Measurements from ENCODE around the gene TNS1.
"Not testable (repeated sequence)": the region's sequence is repeated elsewhere in the genome, so short reads cannot be mapped to it uniquely, and the experiment has no call there.

The TNS1 gene

GRCh38 chr2:217797165-217797564 is 205.6 kb downstream of the TNS1 start:
- DNase-seq = no peak
- no peak for ATAC-seq

- ATAC-seq (no peak), DNase-seq (no peak)
Measured at GRCh38 chr2:217795706-217796465, 206.9 kb downstream of the TNS1 start.

DNA sequence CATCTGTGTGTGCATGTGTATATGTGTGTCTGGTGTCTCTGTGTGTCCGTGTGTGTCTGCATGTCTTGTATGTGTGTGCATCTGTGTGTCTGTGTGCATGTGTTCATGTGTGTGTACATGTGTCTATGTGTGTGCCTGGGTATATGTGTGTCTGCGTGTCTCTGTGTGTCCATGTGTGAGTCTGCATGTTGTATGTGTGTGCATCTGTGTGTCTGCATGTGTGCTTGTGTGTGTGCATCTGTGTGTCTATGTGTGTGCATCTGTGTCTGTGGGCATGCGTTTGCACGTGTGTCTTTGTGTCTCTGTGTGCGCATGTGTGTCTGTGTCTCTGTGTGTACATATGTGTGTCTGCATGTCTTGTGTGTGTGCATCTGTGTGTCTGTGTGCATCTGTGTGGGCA is 207.7 kb downstream of the TNS1 start:
- no peak for DNase-seq

GRCh38 chr2:217794133-217794986 is 208.4 kb downstream of the TNS1 start:
- DNase-seq = no peak
- ATAC-seq = no peak

More for the DNA sequence above, 207.7 kb downstream of the TNS1 start:
- no peak for ATAC-seq

GRCh38 chr2:217793566-217794132 is 209.1 kb downstream of the TNS1 start:
- ATAC-seq (no peak), DNase-seq (no peak)

GRCh38 chr2:217792626-217793527 is 209.9 kb downstream of the TNS1 start:
- ATAC-seq (no peak), DNase-seq (no peak)

DNA sequence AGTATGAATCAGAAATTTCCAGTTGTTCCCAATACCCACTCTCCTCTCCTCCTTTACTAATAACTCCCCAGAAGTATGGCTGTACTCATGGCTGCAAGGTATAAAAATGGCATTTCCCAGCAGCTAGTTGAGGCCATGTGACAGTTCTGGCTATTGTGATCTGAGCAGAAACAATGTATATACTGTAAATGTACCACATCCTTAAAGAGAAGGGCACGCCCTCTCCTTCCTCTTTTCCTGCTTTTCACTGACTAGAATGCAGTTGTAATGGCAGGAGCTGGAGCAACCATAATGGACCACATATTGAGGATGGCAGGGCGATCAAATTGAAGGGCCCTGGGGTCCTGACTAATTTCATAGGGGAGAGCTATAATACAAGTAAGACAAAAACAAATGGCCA is 211.2 kb downstream of the TNS1 start:
- ATAC-seq = no peak
- no peak for DNase-seq

DNA sequence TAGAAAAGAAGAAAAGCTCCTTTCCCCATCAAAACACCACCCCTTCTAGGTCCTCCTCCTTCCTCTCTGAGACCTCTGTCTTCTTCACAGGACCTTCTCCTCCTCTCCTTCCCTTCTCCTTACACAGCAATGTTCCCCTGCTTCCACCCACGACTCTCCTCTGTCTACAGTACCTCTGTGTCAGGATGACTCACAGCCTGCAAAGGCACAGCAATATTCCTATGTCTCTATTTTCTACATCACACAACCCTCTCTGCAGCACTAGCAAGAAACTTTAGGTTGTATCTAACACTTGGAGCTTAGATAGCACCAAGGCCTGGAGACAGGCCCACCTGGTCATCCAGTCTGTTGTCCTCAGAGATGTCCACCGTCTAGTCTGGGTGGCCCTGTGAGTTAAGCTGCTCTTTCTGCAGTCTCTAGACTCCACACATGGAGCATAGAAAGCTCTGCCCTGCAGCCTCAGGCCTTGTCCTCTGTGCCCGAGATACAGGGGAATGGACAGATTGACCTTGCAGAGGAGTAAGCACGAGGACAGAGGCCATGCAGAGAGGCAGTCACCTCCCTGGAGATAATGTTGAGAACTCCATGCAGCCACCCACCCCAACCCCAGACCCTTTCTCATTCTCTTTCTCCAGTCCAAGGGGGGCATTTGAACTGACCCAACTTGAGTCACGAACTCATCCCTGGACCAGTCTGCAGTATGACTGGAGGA is 212.0 kb downstream of the TNS1 start:
- no peak for DNase-seq
- no peak for ATAC-seq

DNA sequence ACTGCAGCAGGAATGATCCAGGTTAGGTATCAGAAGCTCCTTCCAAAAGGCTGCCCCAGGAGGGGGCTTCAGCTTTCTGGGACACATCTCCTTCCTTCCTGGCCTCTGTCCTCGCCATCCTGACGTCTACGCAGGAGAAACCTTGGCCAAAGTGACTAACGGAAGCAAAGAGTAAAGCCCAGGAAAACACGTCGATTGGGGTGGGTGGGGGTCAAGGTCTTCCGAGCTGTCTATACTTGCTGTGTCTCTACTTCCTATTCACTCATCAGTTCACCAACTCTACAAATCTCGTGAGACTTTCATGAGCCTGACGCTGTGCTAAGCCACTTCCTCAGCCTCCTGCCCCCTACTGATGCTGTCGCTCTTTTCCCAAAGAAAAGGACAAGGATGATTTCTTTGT is 212.6 kb downstream of the TNS1 start:
- ATAC-seq = peak; percentile 53
- DNase-seq = no peak

DNA sequence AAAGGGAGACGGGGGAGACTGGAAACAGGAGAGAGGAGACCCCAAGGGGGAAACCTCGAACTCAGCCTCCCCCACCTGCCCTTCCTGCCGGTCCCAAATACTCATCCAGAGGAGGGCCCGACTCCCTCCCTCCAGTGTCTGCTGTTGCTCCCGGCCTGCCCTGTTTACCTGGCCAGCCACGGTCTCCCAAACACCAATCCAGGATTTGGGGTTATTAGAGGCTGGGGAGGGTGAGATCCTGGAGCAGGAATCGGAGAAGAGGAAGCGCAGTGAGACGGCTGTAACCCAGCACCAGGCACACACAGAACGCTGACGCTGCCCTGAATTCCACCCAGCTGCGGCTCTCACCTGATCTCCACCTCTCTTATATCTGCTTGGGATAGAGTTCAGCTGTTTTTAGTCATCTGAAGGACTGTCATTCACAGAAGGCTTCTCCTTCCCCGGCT is 213.0 kb downstream of the TNS1 start:
- ATAC-seq = no peak
- DNase-seq = no peak

GRCh38 chr2:217789003-217789735 is 213.6 kb downstream of the TNS1 start:
- DNase-seq (peak; percentile 84), ATAC-seq (peak; percentile 30)

- DNase-seq (no peak), ATAC-seq (no peak)
Measured at GRCh38 chr2:217788669-217789002, 214.2 kb downstream of the TNS1 start.

DNA sequence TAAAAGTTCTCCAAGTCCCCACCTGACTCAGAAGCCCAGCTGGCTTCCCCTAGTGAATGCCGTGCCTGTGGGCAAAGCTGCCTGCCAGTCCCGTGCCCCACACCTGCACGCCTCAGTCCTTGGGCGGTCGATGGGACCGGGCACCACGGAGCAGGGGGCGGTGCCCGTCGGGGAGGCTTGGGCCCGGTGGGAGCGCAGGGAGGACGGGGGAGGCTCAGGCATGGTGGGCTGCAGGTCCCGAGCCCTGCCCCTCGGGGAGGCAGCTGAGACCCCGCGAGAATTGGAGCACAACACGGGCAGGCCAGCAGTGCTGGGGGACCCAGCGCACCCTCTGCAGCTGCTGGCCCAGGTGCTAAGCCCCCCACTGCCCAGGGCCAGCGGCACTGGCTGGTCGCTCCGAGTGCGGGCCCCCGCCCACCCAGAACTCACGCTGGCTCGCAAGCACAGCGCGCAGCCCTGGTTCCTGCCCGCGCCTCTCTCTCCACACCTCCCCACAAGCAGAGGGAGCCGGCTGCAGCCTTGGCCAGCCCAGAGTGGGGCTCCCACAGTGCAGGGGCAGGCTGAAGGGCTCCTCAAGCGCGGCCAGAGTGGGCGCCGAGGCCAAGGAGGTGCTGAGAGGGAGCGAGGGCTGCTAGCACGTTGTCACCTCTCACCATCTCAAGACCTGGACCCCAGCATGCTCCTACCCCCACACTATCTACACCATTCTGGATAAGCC is 215.5 kb downstream of the TNS1 start:
- no peak for ATAC-seq
- no peak for DNase-seq

- not testable (repeated sequence) for DNase-seq, ATAC-seq
Measured at GRCh38 chr2:217786560-217786959, 216.2 kb downstream of the TNS1 start.

- DNase-seq (peak; percentile 82), ATAC-seq (peak; percentile 72)
Measured at GRCh38 chr2:217785544-217786045, 217.2 kb downstream of the TNS1 start.

- no peak for ATAC-seq
Measured at GRCh38 chr2:217784996-217785543, 217.7 kb downstream of the TNS1 start.

GRCh38 chr2:217783243-217783642 is 219.6 kb downstream of the TNS1 start:
- DNase-seq (no peak), ATAC-seq (no peak)

More at GRCh38 chr2:217784996-217785543, 217.7 kb downstream of the TNS1 start:
- no peak for DNase-seq

- ATAC-seq (no peak), DNase-seq (no peak)
Measured at GRCh38 chr2:217777906-217778305, 224.9 kb downstream of the TNS1 start.

DNA sequence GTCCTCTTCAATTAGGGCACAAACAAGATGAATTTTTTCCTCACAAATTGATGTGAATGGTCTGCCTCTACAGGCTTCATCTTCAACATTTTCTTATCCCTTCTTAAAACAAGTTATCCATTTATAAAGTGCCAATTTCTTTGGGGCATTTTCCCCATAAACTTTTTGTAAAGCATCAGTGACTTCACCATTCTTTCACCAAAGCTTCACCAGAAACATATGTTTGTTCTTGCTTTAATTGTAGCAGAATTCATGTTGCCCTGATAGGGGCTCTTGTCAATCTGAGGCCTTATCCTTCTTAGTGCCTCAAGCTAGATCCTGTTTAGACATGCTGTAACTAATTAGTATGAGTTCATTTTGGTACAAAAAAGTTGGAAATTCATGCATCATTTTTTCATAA is 226.2 kb downstream of the TNS1 start:
- no peak for DNase-seq
- no peak for ATAC-seq

All from stimulated activated naive CD8-positive, alpha-beta T cell treated with anti-CD3 and anti-CD28 coated beads, Interleukin-15, Interleukin-2, amounts not matched to agents 100 U/mL and 50 U/mL, for 24 hours (primary cell).